A549 (cell line): Measurements from ENCODE around the gene LRRC9.

Source experiments
- POLR2A ChIP-seq: IDR thresholded peaks from 2 replicates; pipeline ENCODE4 v1.6.1; 2012; ENCODE audit warnings: mild to moderate bottlenecking, low read length
- TF ChIP-seq, protein P1 (sequence below): fragments of >200 bp; sonication (Bioruptor Twin); formaldehyde crosslinking; IDR thresholded peaks from 3 replicates; pipeline ENCODE4 v1.5.1; 2016

DNA sequence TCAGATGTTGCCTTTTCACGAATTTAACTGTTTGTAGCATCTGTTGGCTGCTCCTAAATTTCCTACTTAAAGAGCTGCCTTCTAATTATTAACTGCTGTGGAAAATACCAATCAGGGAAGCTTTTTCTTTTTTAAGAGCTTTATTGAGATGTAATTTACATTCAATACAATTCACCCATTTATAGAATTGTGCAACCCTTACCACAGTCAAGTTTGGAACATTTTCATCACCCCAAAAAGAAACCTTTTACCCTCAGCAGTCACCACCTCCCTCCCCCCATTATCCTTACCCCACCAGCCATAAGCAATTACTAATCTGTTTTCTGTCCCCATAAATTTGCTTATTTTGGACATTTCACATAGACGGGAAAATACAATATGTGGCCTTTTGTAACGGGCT lies 173.1 kb downstream of the LRRC9 start:
- TF ChIP-seq POLR2A = no peak
- TF ChIP-seq, protein P1, sequence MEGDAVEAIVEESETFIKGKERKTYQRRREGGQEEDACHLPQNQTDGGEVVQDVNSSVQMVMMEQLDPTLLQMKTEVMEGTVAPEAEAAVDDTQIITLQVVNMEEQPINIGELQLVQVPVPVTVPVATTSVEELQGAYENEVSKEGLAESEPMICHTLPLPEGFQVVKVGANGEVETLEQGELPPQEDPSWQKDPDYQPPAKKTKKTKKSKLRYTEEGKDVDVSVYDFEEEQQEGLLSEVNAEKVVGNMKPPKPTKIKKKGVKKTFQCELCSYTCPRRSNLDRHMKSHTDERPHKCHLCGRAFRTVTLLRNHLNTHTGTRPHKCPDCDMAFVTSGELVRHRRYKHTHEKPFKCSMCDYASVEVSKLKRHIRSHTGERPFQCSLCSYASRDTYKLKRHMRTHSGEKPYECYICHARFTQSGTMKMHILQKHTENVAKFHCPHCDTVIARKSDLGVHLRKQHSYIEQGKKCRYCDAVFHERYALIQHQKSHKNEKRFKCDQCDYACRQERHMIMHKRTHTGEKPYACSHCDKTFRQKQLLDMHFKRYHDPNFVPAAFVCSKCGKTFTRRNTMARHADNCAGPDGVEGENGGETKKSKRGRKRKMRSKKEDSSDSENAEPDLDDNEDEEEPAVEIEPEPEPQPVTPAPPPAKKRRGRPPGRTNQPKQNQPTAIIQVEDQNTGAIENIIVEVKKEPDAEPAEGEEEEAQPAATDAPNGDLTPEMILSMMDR = no peak
